ENCODE data around the gene HOOK1. TPM values are rescaled to one million over a fixed set of nuclear protein-coding genes. Genes with fewer than 3 reads are reported as not detected.
"Not testable (repeated sequence)": the region's sequence is repeated elsewhere in the genome, so short reads cannot be mapped to it uniquely, and the experiment has no call there.

The HOOK1 gene
- total RNA-seq, 1 experiment from 2014 or later = 0.02 TPM

DNA sequence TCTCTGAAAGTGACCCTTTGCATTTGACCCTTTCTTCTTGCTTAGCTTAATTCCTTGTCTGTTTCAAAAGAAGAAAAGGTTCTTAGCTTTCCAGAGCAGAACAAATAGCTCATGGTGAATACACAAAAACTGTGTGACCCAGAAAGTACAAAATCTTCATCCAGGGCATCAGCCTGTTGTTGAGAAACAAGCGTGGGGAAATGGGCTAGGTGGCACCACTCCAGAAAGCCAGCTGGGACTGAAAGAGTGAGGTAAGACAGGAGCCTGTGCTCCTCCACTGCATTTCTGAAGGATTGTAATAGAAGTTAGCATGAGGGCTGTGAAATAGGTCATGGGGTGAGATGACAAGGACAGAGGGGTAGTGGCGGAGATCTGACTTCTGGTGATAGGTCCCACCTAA, 66.0 kb downstream of the HOOK1 start:
- DNase-seq (ENCODE audit: extremely low read depth, low read depth) = no peak

DNA sequence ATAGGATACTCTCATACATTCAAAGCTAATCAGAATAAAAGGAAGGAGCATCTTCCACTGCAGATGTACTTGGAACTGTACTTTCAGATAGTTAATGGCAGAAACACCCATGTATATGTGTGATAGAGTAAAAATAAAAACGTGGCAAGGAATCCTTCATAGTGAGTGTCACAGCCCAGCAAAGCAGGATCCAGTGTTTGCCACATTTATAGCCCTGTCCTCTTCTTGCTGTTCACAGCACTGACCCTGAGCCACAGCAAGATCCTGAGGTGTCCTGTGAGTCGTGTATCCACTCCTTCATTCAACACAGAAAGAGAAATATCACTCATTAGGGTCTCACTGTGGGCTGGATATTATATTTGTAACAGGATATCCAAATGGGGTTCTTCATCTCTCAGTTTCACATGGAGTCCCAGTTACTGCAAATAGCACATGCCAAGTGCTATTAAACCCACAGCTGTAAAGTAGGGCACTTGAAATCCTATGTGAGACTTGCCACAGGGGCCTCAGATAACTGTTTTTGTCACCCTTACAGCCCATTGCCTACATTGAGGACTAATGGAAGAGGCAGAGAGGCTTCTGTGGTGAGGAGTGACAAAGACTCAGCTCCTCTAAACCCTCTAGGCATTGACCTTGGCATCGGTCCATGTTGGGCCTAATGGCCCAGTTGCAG, 70.5 kb downstream of the HOOK1 start:
- DNase-seq (ENCODE audit: extremely low read depth, low read depth) = no peak

DNA sequence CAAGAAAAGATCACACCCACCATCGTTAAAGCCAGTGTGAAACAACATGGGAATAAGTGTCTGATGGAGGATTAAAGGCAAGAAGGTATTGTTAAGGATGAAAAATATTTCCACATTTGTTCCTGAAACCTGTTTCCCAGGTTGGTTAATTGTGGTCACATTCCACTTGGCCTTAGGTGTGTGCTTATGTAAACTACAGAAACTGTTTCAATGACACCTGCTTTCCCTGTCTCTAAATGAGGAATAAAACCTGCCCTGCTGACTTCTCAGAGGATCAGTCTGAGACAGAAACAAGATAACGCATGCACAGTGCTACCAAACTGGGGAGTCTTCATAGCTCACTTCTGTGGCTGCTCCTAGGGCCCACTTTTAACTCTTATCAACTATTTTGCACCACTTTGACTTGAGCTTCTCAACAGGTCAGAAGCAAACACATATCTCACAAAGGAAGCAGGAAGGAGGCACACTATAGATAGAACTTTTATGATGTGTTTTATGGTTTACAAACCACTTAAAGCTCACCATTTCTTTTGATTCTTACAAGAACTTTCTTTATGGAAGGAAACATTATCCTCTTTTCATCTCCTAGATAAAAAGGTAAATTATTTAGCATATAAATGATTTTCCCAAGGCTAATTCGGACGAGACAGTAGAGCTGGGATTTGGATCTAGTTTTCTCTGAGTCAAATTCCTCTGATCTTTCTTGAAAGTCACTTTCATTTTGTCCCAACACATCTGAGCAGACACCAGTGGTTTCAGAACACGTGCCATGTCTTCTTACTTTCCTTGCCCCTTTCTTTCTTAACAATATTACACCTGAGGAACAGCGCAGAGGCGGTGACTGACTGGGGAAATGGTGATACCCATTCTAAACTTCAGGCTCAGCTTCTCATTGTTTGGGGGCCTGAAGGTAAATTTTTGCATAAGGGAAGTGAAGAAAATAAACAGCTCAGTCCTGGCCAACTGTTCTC, 78.4 kb downstream of the HOOK1 start:
- no peak for DNase-seq (ENCODE audit: extremely low read depth, low read depth)

DNA sequence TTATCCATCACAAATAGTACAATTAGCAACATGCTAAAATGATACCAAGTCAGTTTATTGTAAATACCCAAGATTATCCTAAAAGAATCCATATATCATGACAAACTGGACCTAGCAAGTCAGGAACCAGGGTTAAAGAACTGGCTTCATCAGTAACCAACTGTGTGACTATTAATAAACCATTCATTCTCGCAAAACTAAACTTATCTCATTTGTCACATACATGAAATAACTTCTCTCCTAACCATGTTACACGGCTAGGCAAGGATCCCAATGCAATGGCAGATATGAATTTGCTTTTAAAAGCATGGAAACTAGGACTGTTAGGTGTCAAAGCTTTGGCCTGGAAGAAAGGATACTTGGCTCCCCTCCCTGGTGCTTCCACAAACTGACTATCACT, 82.4 kb downstream of the HOOK1 start:
- DNase-seq (ENCODE audit: extremely low read depth, low read depth) = no peak

GRCh38 chr1:59898927-59899326, 84.2 kb downstream of the HOOK1 start:
- DNase-seq (ENCODE audit: extremely low read depth, low read depth) = no peak

DNA sequence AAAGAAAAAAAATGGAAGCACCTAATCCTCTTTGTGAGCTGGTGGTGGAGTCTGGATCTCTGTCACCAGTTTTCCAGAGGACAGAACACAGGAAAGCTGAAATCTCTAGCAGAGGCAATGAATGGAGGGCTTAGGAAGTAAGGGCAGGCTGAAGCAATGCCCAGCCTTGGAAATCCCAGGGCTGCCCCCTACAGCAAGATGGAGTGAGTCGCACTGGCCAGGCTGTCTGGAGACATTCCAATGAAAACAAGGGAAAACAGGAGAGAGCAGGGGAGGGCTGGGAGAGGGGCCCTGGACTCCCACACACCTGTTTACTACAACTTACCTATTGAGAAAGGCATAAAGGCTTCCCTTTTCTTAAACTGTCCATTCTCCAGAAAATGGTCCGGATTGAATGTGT, 85.9 kb downstream of the HOOK1 start:
- DNase-seq (ENCODE audit: extremely low read depth, low read depth) = no peak

DNA sequence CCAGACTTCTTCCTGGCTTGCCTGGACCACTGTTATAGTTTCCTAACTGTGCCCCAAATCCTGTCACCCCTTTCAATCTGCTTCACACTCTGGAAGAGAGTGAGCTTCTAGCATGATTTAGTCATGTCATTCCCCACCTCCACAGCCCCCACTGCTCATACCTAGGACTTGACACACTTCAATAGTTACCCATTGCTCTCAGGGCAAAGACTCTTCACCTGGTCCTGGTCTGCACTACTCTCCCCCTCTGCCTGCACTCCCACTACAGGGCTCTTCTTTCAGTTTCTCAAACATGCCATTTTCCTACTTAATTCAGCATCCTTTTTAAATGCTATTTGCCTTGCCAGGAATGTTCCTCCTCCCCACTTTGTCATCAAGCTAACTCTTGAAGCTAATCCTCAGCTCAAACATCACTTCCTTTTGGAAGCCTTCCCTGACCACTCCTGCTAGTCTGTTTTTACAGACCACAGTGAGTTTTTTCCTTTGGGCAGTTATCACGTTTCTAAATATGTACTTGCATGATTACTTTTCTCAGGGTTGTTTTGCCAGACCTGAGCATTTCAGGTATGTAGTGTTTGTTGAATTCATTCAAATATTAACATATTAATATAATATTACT, 87.1 kb downstream of the HOOK1 start:
- no peak for DNase-seq (ENCODE audit: extremely low read depth, low read depth)

GRCh38 chr1:59903141-59903754, 88.5 kb downstream of the HOOK1 start:
- DNase-seq (ENCODE audit: extremely low read depth, low read depth) = peak; percentile 13

DNA sequence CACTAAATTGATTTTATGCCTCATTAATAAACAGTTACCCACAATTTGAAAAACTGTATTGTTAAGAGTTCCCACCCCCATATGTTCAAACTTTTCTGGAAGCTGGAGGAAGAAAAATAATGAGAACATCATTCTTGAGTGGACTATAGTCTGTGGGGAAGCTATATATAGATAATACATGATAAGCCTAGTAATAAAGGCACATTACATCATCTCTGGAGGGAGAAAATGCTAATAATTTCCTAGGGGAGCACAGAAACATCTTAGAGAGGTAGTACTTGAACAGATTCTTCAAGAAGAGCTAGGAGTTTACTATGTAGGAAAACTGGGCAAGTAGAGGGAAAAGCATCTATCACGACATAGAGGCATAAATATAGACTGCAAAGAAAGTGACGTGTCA, 92.2 kb downstream of the HOOK1 start:
- DNase-seq (ENCODE audit: extremely low read depth, low read depth) = no peak

- DNase-seq (ENCODE audit: extremely low read depth, low read depth) = no peak
These were observed 93.3 kb downstream of the HOOK1 start for GRCh38 chr1:59908084-59908483.

GRCh38 chr1:59908682-59909081, 93.9 kb downstream of the HOOK1 start:
- no peak for DNase-seq (ENCODE audit: extremely low read depth, low read depth)

- not testable (repeated sequence) for DNase-seq (ENCODE audit: extremely low read depth, low read depth)
These were observed 100.1 kb downstream of the HOOK1 start for GRCh38 chr1:59914791-59915286.

DNA sequence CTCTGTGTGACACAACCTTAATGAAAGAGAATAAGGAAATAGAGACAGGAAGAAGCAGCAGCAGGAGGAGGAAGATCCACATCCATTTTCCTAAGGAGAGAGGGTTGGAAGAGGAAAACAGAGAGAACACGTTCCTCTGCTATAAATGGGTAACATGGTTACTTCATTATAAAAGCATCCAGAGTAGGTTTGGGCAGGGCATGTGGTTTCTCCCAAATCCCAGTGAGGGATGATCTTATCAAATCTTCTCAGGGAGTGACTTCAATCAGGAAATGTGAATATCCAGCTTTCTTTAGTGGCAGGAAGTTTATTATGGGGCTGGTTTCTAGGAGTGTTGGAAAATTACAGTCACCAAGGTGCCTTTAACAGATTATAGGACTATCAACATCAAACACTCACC, 100.8 kb downstream of the HOOK1 start:
- no peak for DNase-seq (ENCODE audit: extremely low read depth, low read depth)

GRCh38 chr1:59917026-59917784, 102.5 kb downstream of the HOOK1 start:
- no peak for DNase-seq (ENCODE audit: extremely low read depth, low read depth)

DNA sequence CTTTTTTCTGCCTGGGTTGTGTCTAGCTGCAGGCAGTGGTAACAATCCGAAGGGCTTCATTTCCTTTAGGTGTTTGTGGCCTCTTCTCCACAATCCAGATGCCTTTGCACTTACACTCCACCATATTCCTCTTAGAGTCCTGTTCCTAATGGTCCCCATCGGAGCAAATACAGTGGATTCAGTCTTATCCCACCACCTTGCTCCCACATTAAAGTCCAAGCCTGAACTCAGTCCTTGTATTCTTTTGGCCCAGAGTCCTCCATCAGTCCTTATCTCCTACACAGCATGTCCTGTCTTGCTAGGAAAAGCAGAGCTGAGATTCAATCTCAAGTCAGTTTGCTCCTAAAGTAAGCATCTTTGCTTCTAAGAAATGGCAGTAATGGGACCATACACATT, 103.0 kb downstream of the HOOK1 start:
- DNase-seq (ENCODE audit: extremely low read depth, low read depth) = no peak

GRCh38 chr1:59919746-59920145, 105.0 kb downstream of the HOOK1 start:
- DNase-seq (ENCODE audit: extremely low read depth, low read depth) = no peak

- DNase-seq (ENCODE audit: extremely low read depth, low read depth) = not testable (repeated sequence)
These were observed 106.6 kb downstream of the HOOK1 start for GRCh38 chr1:59921258-59921899.

- DNase-seq (ENCODE audit: extremely low read depth, low read depth) = no peak
These were observed 109.9 kb downstream of the HOOK1 start for GRCh38 chr1:59924653-59925052.

Measured in NCI-H460 (cell line).